HG03378 (cell line): ENCODE data around the gene ATXN2.
"Not testable (repeated sequence)": the region's sequence is repeated elsewhere in the genome, so short reads cannot be mapped to it uniquely, and the experiment has no call there.

Experiments used
- ATAC-seq: cut with Tn5 transposase; IDR thresholded peaks from one replicate; pipeline ENCODE4 v1.9.1; 2021; ENCODE audit warnings: mild to moderate bottlenecking, moderate library complexity; ENCODE audit not compliant: unreplicated experiment

ATXN2 gene

GRCh38 chr12:111574797-111575443 is 24.2 kb downstream of the ATXN2 start:
- ATAC-seq = no peak

GRCh38 chr12:111573476-111573875 is 25.6 kb downstream of the ATXN2 start:
- ATAC-seq = no peak

- ATAC-seq = no peak
Measured at GRCh38 chr12:111570084-111570961, 28.8 kb downstream of the ATXN2 start.

GRCh38 chr12:111569363-111570083 is 29.6 kb downstream of the ATXN2 start:
- no peak for ATAC-seq

- not testable (repeated sequence) for ATAC-seq
Measured at GRCh38 chr12:111560844-111561243, 38.3 kb downstream of the ATXN2 start.

GRCh38 chr12:111558107-111558376 is 41.1 kb downstream of the ATXN2 start:
- ATAC-seq = no peak

GRCh38 chr12:111557271-111558106 is 41.6 kb downstream of the ATXN2 start:
- ATAC-seq = no peak

- ATAC-seq = no peak
Measured at GRCh38 chr12:111556676-111557075, 42.4 kb downstream of the ATXN2 start.

- not testable (repeated sequence) for ATAC-seq
Measured at GRCh38 chr12:111555313-111555712, 43.8 kb downstream of the ATXN2 start.

GRCh38 chr12:111546758-111547383 is 52.2 kb downstream of the ATXN2 start:
- no peak for ATAC-seq

GRCh38 chr12:111546171-111546570 is 52.9 kb downstream of the ATXN2 start:
- ATAC-seq = no peak

- ATAC-seq = no peak
Measured at GRCh38 chr12:111544032-111544431, 55.1 kb downstream of the ATXN2 start.

GRCh38 chr12:111532751-111533150 is 66.4 kb downstream of the ATXN2 start:
- no peak for ATAC-seq

GRCh38 chr12:111529424-111530368 is 69.4 kb downstream of the ATXN2 start:
- no peak for ATAC-seq

- no peak for ATAC-seq
Measured at GRCh38 chr12:111523587-111524167, 75.4 kb downstream of the ATXN2 start.

- no peak for ATAC-seq
Measured at GRCh38 chr12:111521801-111522200, 77.3 kb downstream of the ATXN2 start.

- ATAC-seq = no peak
Measured at GRCh38 chr12:111519937-111520336, 79.2 kb downstream of the ATXN2 start.

GRCh38 chr12:111519083-111519482 is 80.0 kb downstream of the ATXN2 start:
- no peak for ATAC-seq

- not testable (repeated sequence) for ATAC-seq
Measured at GRCh38 chr12:111507719-111508118, 91.4 kb downstream of the ATXN2 start.
